Neuronal stem cell (in vitro differentiated cells): ENCODE measurements around the gene RAB11FIP4.
"Not testable (repeated sequence)": the region's sequence is repeated elsewhere in the genome, so short reads cannot be mapped to it uniquely, and the experiment has no call there.

Experiments
- DNase-seq: peaks from one replicate; pipeline ENCODE4 v3.0.0-alpha.2; 2013; ENCODE audit warnings: low spot score
- H2AFZ ChIP-seq: one replicate; pipeline ENCODE4 v1.6.1; 2013; ENCODE audit warnings: mild to moderate bottlenecking, low read length, inconsistent platforms
- H2AK5ac ChIP-seq: 2 replicates; pipeline ENCODE4 v1.6.1; 2013; ENCODE audit warnings: low read depth, mild to moderate bottlenecking, inconsistent platforms, low read length, moderate library complexity, mixed read lengths
- H2BK120ac ChIP-seq: 2 replicates; pipeline ENCODE4 v1.6.1; 2013; ENCODE audit warnings: low read depth, mild to moderate bottlenecking, inconsistent platforms, low read length, moderate library complexity, mixed read lengths
- H2BK12ac ChIP-seq: one replicate; pipeline ENCODE4 v1.6.1; 2013; ENCODE audit warnings: low read length, inconsistent platforms
- H2BK15ac ChIP-seq: 2 replicates; pipeline ENCODE4 v1.6.1; 2013; ENCODE audit warnings: mild to moderate bottlenecking, low read length, inconsistent platforms, mixed read lengths
- H2BK5ac ChIP-seq: one replicate; pipeline ENCODE4 v1.6.1; 2013; ENCODE audit warnings: inconsistent platforms, mild to moderate bottlenecking, low read length, moderate library complexity
- H3K14ac ChIP-seq: one replicate; pipeline ENCODE4 v1.6.1; 2013; ENCODE audit warnings: low read length, inconsistent platforms
- H3K18ac ChIP-seq: 2 replicates; pipeline ENCODE4 v1.6.1; 2013; ENCODE audit warnings: low read length, inconsistent platforms
- H3K23ac ChIP-seq: 2 replicates; pipeline ENCODE4 v1.6.1; 2013; ENCODE audit warnings: low read depth, mild to moderate bottlenecking, mixed read lengths, low read length, inconsistent platforms; ENCODE audit not compliant: poor library complexity
- H3K27ac ChIP-seq: replicated peaks from 3 replicates; pipeline ENCODE4 v1.5.1; 2013; ENCODE audit warnings: low read length, inconsistent platforms
- H3K27me3 ChIP-seq, 3 experiments: 2 replicates each; pipeline ENCODE4 v1.6.1; 2013; ENCODE audit warnings: low read length in 3 of 3, mild to moderate bottlenecking in 2 of 3, inconsistent platforms in 1 of 3, low read depth in 1 of 3, mixed read lengths in 1 of 3, moderate library complexity in 1 of 3; ENCODE audit not compliant: control insufficient read depth in 3 of 3, insufficient read depth in 3 of 3
- H3K36me3 ChIP-seq, 2 donors: replicated peaks in 1 of 2; 2 replicates each; pipeline ENCODE4 v1.6.1; 2013; ENCODE audit warnings: low read length in 2 of 2; ENCODE audit not compliant: control insufficient read depth in 2 of 2, insufficient read depth in 2 of 2
- H3K4ac ChIP-seq: 2 replicates; pipeline ENCODE4 v1.6.1; 2013; ENCODE audit warnings: inconsistent platforms, mild to moderate bottlenecking, low read length, moderate library complexity
- H3K4me1 ChIP-seq, 2 donors: 1 replicate in 1 of 2; 2 replicates in 1 of 2; pipeline ENCODE4 v1.6.1; 2013; ENCODE audit warnings: low read length in 2 of 2, low read depth in 1 of 2; ENCODE audit not compliant: control insufficient read depth in 2 of 2, insufficient read depth in 1 of 2
- H3K4me2 ChIP-seq: one replicate; pipeline ENCODE4 v1.6.1; 2013; ENCODE audit warnings: mild to moderate bottlenecking, low read length, inconsistent platforms; ENCODE audit not compliant: insufficient read depth, poor library complexity, severe bottlenecking
- H3K4me3 ChIP-seq, 2 donors: 2 replicates each; pipeline ENCODE4 v1.5.1; 2013; ENCODE audit warnings: low read length in 2 of 2, mild to moderate bottlenecking in 2 of 2, inconsistent platforms in 1 of 2, moderate library complexity in 1 of 2
- H3K79me1 ChIP-seq: one replicate; pipeline ENCODE4 v1.6.1; 2013; ENCODE audit warnings: low read depth, mild to moderate bottlenecking, inconsistent platforms, low read length, moderate library complexity
- H3K9ac ChIP-seq: one replicate; pipeline ENCODE4 v1.6.1; 2013; ENCODE audit warnings: mild to moderate bottlenecking, low read depth, low read length, inconsistent platforms; ENCODE audit not compliant: poor library complexity
- H3K9me3 ChIP-seq, 2 donors: replicated peaks in 1 of 2; 2 replicates each; pipeline versions ENCODE3 to v1.6.1; 2013; ENCODE audit warnings: low read length in 2 of 2, mild to moderate bottlenecking in 2 of 2, inconsistent platforms in 1 of 2, low read depth in 1 of 2, mixed read lengths in 1 of 2, moderate library complexity in 1 of 2; ENCODE audit not compliant: control insufficient read depth in 2 of 2, insufficient read depth in 1 of 2
- H4K8ac ChIP-seq: one replicate; pipeline ENCODE4 v1.6.1; 2013; ENCODE audit warnings: low read depth, mild to moderate bottlenecking, inconsistent platforms, low read length, moderate library complexity
- H4K91ac ChIP-seq: one replicate; pipeline ENCODE4 v1.6.1; 2013; ENCODE audit warnings: low read length, low read depth, mild to moderate bottlenecking, inconsistent platforms; ENCODE audit not compliant: poor library complexity
- WGBS, 2 donors: extraction: QIAGEN DNeasy Blood & Tissue Kit; methylation state at CpG; one replicate each; pipeline ENCODE4 v1.1.7; 2013; ENCODE audit warnings: missing lambda C conversion rate in 2 of 2, mixed read lengths in 1 of 2; ENCODE audit not compliant: insufficient read length in 2 of 2, insufficient replicate concordance in 1 of 2; ENCODE audit errors: extremely low coverage in 2 of 2; 5-methylcytosine and 5-hydroxymethylcytosine counted together

Gene RAB11FIP4

GRCh38 chr17:31382668-31383275 is 8.7 kb upstream of the RAB11FIP4 start:
- not testable (repeated sequence) for H2AFZ ChIP-seq, H2AK5ac ChIP-seq, H3K4me3 ChIP-seq, H3K4me2 ChIP-seq, H4K91ac ChIP-seq, H3K23ac ChIP-seq, H2BK120ac ChIP-seq, H3K9me3 ChIP-seq, H3K18ac ChIP-seq, H3K27ac ChIP-seq, H3K4me1 ChIP-seq, H3K79me1 ChIP-seq, H2BK15ac ChIP-seq, H3K4ac ChIP-seq, DNase-seq, H2BK5ac ChIP-seq, H3K14ac ChIP-seq, H4K8ac ChIP-seq, H3K9ac ChIP-seq, H3K27me3 ChIP-seq, H2BK12ac ChIP-seq
- peaks cover 0 to 23% of the 10 kb centered on the region in 2 donors for H3K36me3 ChIP-seq
- WGBS, 2 donors, result no CpG with 5 or more reads among the region's 11 CpGs

- H4K91ac ChIP-seq, H3K4ac ChIP-seq, H3K23ac ChIP-seq, H2BK120ac ChIP-seq, H3K9ac ChIP-seq, H3K27ac ChIP-seq, H3K9me3 ChIP-seq, H4K8ac ChIP-seq, H2BK12ac ChIP-seq, H3K18ac ChIP-seq, H3K4me1 ChIP-seq, DNase-seq, H3K79me1 ChIP-seq, H2BK5ac ChIP-seq, H2BK15ac ChIP-seq, H2AK5ac ChIP-seq, H3K27me3 ChIP-seq, H3K4me2 ChIP-seq, H3K4me3 ChIP-seq, H2AFZ ChIP-seq, H3K14ac ChIP-seq: not testable (repeated sequence)
- peaks cover 0 to 19% of the 10 kb centered on the region in 2 donors for H3K36me3 ChIP-seq
- WGBS, 2 donors, result no CpG with 5 or more reads among the region's 6 CpGs
These were observed 8.0 kb upstream of the RAB11FIP4 start for GRCh38 chr17:31383488-31383887.

GRCh38 chr17:31385428-31386285 is 5.8 kb upstream of the RAB11FIP4 start:
- H4K8ac ChIP-seq, result no peak overlapping the region
- no peak overlapping the region for H3K18ac ChIP-seq
- H2BK15ac ChIP-seq, result no peak overlapping the region
- no peak overlapping the region for H2BK12ac ChIP-seq
- no peak overlapping the region for H3K4ac ChIP-seq
- no peaks in the 10 kb centered on the region for H3K4me1 ChIP-seq
- H3K4me2 ChIP-seq, result no peak overlapping the region
- H3K23ac ChIP-seq, result peak overlapping the region; percentile 10
- H2AK5ac ChIP-seq, result no peak overlapping the region
- H3K36me3 ChIP-seq, result peaks cover 0 to 8% of the 10 kb centered on the region in 2 donors
- no CpG with 5 or more reads among the region's 7 CpGs for WGBS, 2 donors
- no peak overlapping the region for H2BK5ac ChIP-seq
- H3K4me3 ChIP-seq, result no peak overlapping the region
- peaks cover 1% of the 10 kb centered on the region for H3K79me1 ChIP-seq
- peaks cover 0 to 12% (median 12%) of the 10 kb centered on the region in 3 experiments for H3K27me3 ChIP-seq
- H3K9me3 ChIP-seq, result no peaks in the 10 kb centered on the region
- no peak for DNase-seq
- H3K14ac ChIP-seq, result no peak overlapping the region
- H3K9ac ChIP-seq, result no peak overlapping the region
- no peak overlapping the region for H4K91ac ChIP-seq
- no peak overlapping the region for H2BK120ac ChIP-seq
- no peak overlapping the region for H2AFZ ChIP-seq
- H3K27ac ChIP-seq, result no peak overlapping the region

GRCh38 chr17:31386542-31387075 is 4.9 kb upstream of the RAB11FIP4 start:
- no peak overlapping the region for H3K4me3 ChIP-seq
- H3K4me2 ChIP-seq, result no peak overlapping the region
- H3K36me3 ChIP-seq, result peaks cover 0 to 8% of the 10 kb centered on the region in 2 donors
- H3K4ac ChIP-seq, result no peak overlapping the region
- no peak overlapping the region for H2BK15ac ChIP-seq
- H4K91ac ChIP-seq, result no peak overlapping the region
- peaks cover 0 to 3% of the 10 kb centered on the region in 2 donors for H3K4me1 ChIP-seq
- H3K27me3 ChIP-seq, result peaks cover 3 to 19% (median 18%) of the 10 kb centered on the region in 3 experiments
- no peak overlapping the region for H3K9ac ChIP-seq
- H2BK120ac ChIP-seq, result no peak overlapping the region
- H2BK5ac ChIP-seq, result no peak overlapping the region
- no peak overlapping the region for H2BK12ac ChIP-seq
- no peak overlapping the region for H3K18ac ChIP-seq
- no CpG with 5 or more reads among the region's 3 CpGs for WGBS, 2 donors
- no peak overlapping the region for H4K8ac ChIP-seq
- peaks cover 1% of the 10 kb centered on the region for H3K79me1 ChIP-seq
- no peak for DNase-seq
- H3K9me3 ChIP-seq, result no peaks in the 10 kb centered on the region
- H2AK5ac ChIP-seq, result no peak overlapping the region
- no peak overlapping the region for H2AFZ ChIP-seq
- no peak overlapping the region for H3K23ac ChIP-seq
- no peak overlapping the region for H3K27ac ChIP-seq
- no peak overlapping the region for H3K14ac ChIP-seq
